GM18498 (cell line): ENCODE results near the gene VAMP8.
"Not testable (repeated sequence)": the region's sequence is repeated elsewhere in the genome, so short reads cannot be mapped to it uniquely, and the experiment has no call there.

Experiments used
- ATAC-seq: cut with Tn5 transposase; IDR thresholded peaks from one replicate; pipeline ENCODE4 v1.9.1; 2021; ENCODE audit warnings: mild to moderate bottlenecking, moderate library complexity; ENCODE audit not compliant: unreplicated experiment

The VAMP8 gene

GRCh38 chr2:85547089-85547858 is 30.1 kb upstream of the VAMP8 start:
- no peak for ATAC-seq

DNA sequence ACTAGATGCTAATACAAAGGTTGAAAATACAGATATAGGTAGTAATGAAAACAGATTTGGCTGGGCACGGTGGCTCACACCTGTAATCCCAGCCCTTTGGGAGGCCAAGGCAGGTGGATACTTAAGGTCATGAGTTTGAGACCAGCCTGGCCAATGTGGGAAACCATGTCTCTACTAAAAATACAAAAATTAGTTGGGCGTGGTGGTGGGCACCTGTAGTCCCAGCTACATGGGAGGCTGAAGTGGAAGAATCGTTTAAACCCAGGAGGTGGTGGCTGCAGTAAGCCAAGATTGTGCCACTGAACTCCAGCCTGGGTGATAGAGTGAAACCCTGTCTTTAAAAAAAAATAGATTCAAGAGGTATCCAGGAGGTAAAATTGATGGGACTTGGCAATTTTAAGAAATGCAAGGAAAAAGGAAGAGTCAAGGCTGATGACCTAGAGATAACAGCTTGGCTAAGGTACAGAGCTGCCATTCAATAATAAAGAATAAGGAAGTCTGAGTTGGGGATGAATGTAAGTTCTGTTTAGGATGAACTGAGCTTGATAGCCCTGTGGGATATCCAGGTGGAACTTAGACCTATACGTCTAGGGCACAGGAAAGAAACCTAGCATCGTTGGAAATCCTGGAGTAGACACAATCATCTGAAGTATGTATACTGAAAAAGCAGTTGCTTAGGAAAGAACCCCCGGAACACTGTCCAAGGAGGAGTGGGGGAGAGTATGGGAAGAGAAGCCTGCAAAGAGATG is 29.4 kb upstream of the VAMP8 start:
- ATAC-seq: no peak

DNA sequence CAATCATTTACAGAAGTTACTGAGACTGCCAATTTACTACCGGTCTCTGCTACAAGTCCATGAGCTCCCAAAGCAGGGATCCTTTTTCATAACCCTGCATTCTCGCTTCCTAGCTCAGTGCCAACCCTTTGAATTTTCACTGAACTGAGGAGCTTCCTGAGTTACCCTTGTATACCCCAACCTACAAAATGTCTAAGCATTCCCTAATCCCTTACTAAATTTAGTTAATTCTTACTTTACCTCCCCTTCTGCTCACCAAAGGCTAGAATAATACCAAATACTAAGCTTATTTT is 28.8 kb upstream of the VAMP8 start:
- no peak for ATAC-seq

DNA sequence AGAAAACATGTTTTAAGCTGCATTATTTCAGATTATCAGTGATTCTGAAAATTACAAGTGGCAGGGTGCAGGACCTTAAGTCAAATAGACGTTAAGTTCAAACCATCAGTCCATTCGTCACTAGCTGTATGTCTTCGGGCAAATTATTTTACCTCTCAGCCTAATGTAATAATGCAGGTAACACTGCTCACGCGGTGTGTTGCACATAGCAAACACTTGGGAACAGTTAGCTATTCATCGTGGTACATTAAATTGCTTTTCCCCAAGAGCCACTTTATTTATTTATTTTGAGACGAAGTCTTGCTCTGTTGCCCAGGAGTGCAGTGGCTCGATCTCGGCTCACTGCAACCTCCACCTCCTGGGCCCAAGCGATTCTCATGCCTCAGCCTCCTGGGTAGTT is 28.3 kb upstream of the VAMP8 start:
- ATAC-seq: no peak

DNA sequence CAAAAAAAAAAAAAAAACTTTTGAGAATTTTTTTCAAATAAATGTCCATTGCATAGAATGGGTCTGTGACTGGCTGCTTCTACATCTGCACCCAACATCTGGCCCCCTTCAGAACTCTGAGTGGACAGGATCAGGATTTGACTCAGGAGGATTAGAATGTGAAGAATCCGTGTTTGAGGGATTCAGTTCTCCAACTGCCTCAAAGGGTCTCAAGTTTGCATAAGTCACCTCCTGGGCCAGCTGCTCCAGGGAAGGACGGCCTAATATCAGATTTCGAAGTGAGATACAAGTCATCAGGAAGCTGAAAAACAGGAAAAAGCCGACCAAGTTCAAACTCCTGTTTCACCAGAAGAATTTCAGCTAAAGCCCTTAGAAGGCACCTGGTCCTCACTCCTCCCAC is 27.6 kb upstream of the VAMP8 start:
- ATAC-seq: no peak

- ATAC-seq: no peak
Observed at GRCh38 chr2:85550486-85550885, 26.9 kb upstream of the VAMP8 start.

GRCh38 chr2:85551698-85552678 is 25.4 kb upstream of the VAMP8 start:
- peak; percentile 75 for ATAC-seq

- ATAC-seq: no peak
Observed at GRCh38 chr2:85553184-85553583, 24.2 kb upstream of the VAMP8 start.

GRCh38 chr2:85554980-85555612 is 22.3 kb upstream of the VAMP8 start:
- ATAC-seq: no peak

GRCh38 chr2:85557130-85557529 is 20.3 kb upstream of the VAMP8 start:
- ATAC-seq: no peak

GRCh38 chr2:85558160-85558559 is 19.2 kb upstream of the VAMP8 start:
- no peak for ATAC-seq

GRCh38 chr2:85560403-85560726 is 17.0 kb upstream of the VAMP8 start:
- not testable (repeated sequence) for ATAC-seq

- peak; percentile 12 for ATAC-seq
Observed at GRCh38 chr2:85560812-85561279, 16.5 kb upstream of the VAMP8 start.

- peak; percentile 92 for ATAC-seq
Observed at GRCh38 chr2:85561280-85562212, 15.8 kb upstream of the VAMP8 start, which contains the start of gene GGCX. Gene GGCX (minus strand): TSS chr2:85561493. CDS start chr2:85561428, 65 bp downstream.

DNA sequence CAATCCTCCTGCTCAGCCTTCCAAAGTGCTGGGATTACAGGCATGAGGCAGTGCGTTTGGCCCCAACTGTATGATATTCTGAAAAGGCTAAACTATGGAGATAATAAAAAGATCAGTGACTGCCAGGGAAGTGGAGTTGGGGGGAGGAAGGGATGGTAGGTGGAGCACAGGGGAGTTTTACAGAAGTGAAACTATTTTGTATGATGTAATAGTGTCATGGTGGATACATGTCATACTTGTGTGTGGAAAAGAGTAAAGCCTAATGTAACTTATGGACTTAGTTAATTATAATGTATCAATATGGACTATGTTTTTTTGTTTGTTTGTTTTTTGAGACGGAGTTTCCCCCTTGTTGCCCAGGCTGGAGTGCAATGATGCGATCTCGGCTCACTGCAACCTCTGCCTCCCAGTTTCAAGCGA is 13.2 kb upstream of the VAMP8 start:
- ATAC-seq: no peak

GRCh38 chr2:85566265-85566664 is 11.1 kb upstream of the VAMP8 start:
- no peak for ATAC-seq

GRCh38 chr2:85575739-85576138 is 1.6 kb upstream of the VAMP8 start:
- ATAC-seq: no peak

GRCh38 chr2:85577063-85577385 is 362 bp upstream of the VAMP8 start:
- no peak for ATAC-seq

GRCh38 chr2:85578243-85579180 is 1.1 kb downstream of the VAMP8 start:
- peak; percentile 57 for ATAC-seq
